Upper lobe of right lung (tissue), 1 donor: ENCODE measurements around the gene CALCOCO1. TPM values are rescaled to one million over a fixed set of nuclear protein-coding genes. Genes with fewer than 3 reads are reported as not detected.

Experiments used
- ATAC-seq: fragments of 200-7000 bp; cut with Tn5 transposase; one replicate; pipeline ENCODE4 v1.9.1; 2020; ENCODE audit warnings: mild to moderate bottlenecking, moderate library complexity
- DNase-seq: peaks from one replicate; pipeline ENCODE4 v3.0.0-alpha.2; 2020
- H3K27ac ChIP-seq: fragments of 200-600 bp; one replicate; pipeline ENCODE4 v1.8.0; 2022
- H3K27me3 ChIP-seq: fragments of 200-600 bp; one replicate; pipeline ENCODE4 v1.8.0; 2022; ENCODE audit warnings: mild to moderate bottlenecking
- H3K36me3 ChIP-seq: fragments of 200-600 bp; one replicate; pipeline ENCODE4 v1.8.0; 2022
- H3K4me1 ChIP-seq: fragments of 200-600 bp; one replicate; pipeline ENCODE4 v1.8.0; 2022
- H3K4me3 ChIP-seq: fragments of 200-600 bp; one replicate; pipeline ENCODE4 v1.8.0; 2022; ENCODE audit warnings: mild to moderate bottlenecking
- H3K9me3 ChIP-seq: fragments of 200-600 bp; one replicate; pipeline ENCODE4 v1.8.0; 2022
- CTCF ChIP-seq: fragments of 200-600 bp; IDR thresholded peaks from one replicate; pipeline ENCODE4 v1.8.0; 2022; ENCODE audit warnings: antibody characterized with exemption
- intact Hi-C: fragments of 100-400 bp; cut with DNase I; formaldehyde crosslinking; loops from one replicate; pipeline ENCODE4 v1.11.0; 2022
- total RNA-seq: library from RNA; stranded (reverse); fragmentation: NEBNext Ultra II Directional; extraction: Animal tissue kit (Norgen Biotek cat#: 25700); gene quantifications from one replicate; pipeline ENCODE4 v1.2.1, GENCODE V29; 2021
- donor health status: DM: no; HTN: yes; CAD: no; lungs with severe emphysema.

Gene CALCOCO1
- total RNA-seq, 1 donor from 2014 or later, result 191 TPM

- ATAC-seq (peak; percentile 63), DNase-seq (peak; percentile 78)
- Histone ChIP-seq H3K27me3 (peaks cover 24% of the 10 kb centered on the region), H3K4me3 (peak within 1 kb of the TSS; percentile 55), H3K36me3 (no peaks in the 10 kb centered on the region), H3K4me1 (peaks cover 26% of the 10 kb centered on the region), H3K27ac (peak within 1 kb of the TSS; percentile 53), H3K9me3 (no peaks in the 10 kb centered on the region)
- no peak for TF ChIP-seq CTCF
- intact Hi-C loops, result no loop called here
Measured at GRCh38 chr12:53751336-53752191, 24.3 kb upstream of the CALCOCO1 start, which contains the start of gene CISTR. CISTR (minus strand) TSS chr12:53751979.

- intact Hi-C loops, result no loop called here
- Histone ChIP-seq H3K27ac (no peak overlapping the region), H3K4me1 (peaks cover 26% of the 10 kb centered on the region), H3K9me3 (no peaks in the 10 kb centered on the region), H3K27me3 (peaks cover 24% of the 10 kb centered on the region), H3K36me3 (no peaks in the 10 kb centered on the region), H3K4me3 (peak overlapping the region; percentile 55)
- peak; percentile 29 for ATAC-seq
- no peak for TF ChIP-seq CTCF
- DNase-seq, result peak; percentile 74
Measured at GRCh38 chr12:53750812-53751335, 23.6 kb upstream of the CALCOCO1 start.

- Histone ChIP-seq H3K27ac (no peak overlapping the region), H3K36me3 (no peaks in the 10 kb centered on the region), H3K4me1 (peaks cover 26% of the 10 kb centered on the region), H3K27me3 (peaks cover 24% of the 10 kb centered on the region), H3K4me3 (no peak overlapping the region), H3K9me3 (no peaks in the 10 kb centered on the region)
- DNase-seq (no peak), ATAC-seq (no peak)
- TF ChIP-seq CTCF, result no peak
- intact Hi-C loops, result loop anchor here (5.0 kb wide), 1 partner anchor 48 kb away; no protein-coding TSS in a partner anchor
Measured at GRCh38 chr12:53749986-53750811, 22.9 kb upstream of the CALCOCO1 start.

- intact Hi-C loops, result loop anchor here (5.0 kb wide), 1 partner anchor 46 kb away; no protein-coding TSS in a partner anchor
- H3K9me3 ChIP-seq, result no peaks in the 10 kb centered on the region
- DNase-seq, result no peak
- H3K27me3 ChIP-seq, result peaks cover 29% of the 10 kb centered on the region
- no peaks in the 10 kb centered on the region for H3K36me3 ChIP-seq
- H3K4me3 ChIP-seq, result no peak overlapping the region
- H3K4me1 ChIP-seq, result peaks cover 20% of the 10 kb centered on the region
- no peak for ATAC-seq
- no peak overlapping the region for H3K27ac ChIP-seq
- TF ChIP-seq CTCF, result no peak
Measured at GRCh38 chr12:53748072-53748840, 21.0 kb upstream of the CALCOCO1 start.

- no peak for DNase-seq
- Histone ChIP-seq H3K36me3 (no peaks in the 10 kb centered on the region), H3K9me3 (no peaks in the 10 kb centered on the region), H3K4me1 (peaks cover 19% of the 10 kb centered on the region), H3K27me3 (peaks cover 36% of the 10 kb centered on the region), H3K4me3 (no peak overlapping the region), H3K27ac (no peak overlapping the region)
- no peak for ATAC-seq
- no peak for TF ChIP-seq CTCF
- intact Hi-C loops, result loop anchor here (5.0 kb wide), 1 partner anchor 45 kb away; no protein-coding TSS in a partner anchor
Measured at GRCh38 chr12:53747095-53747494, 19.8 kb upstream of the CALCOCO1 start.
